ENCODE measurements around the gene ATF7IP2. TPM values are rescaled to one million over a fixed set of nuclear protein-coding genes. Genes with fewer than 3 reads are reported as not detected.

ATF7IP2 gene
- total RNA-seq, 1 experiment from 2014 or later: not detected

DNA sequence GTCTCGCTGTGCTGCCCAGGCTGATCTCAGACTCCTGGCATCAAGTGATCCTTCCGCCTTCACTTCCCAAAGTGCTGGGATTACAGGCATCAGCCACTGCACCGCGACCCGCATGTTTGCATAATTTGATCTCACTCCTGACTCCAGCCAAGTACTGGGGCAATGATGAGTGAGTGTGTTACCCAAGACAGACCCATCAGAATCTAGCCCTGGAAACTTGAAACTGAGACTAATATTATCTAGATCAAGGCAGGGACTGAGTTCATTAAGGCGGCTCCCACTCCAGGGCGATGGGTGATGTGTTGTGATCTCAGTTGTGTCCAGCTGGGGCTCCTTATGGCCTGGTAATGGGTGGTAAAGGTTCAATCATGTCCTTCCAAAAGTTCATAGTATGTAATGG lies 141.1 kb downstream of the ATF7IP2 start:
- no peaks in the 10 kb centered on the region for H3K27me3 ChIP-seq
- peaks cover 5% of the 10 kb centered on the region for H3K36me3 ChIP-seq
- H3K4me1 ChIP-seq: no peaks in the 10 kb centered on the region
- no peak overlapping the region for H3K27ac ChIP-seq
- no peak for DNase-seq
- no peaks in the 10 kb centered on the region for H3K9me3 ChIP-seq (replicated peaks)
- H3K4me3 ChIP-seq: no peak overlapping the region

- no peak for DNase-seq
- H3K36me3 ChIP-seq: peaks cover 5% of the 10 kb centered on the region
- no peak overlapping the region for H3K27ac ChIP-seq
- no peaks in the 10 kb centered on the region for H3K4me1 ChIP-seq
- H3K9me3 ChIP-seq (replicated peaks): no peaks in the 10 kb centered on the region
- no peaks in the 10 kb centered on the region for H3K27me3 ChIP-seq
- H3K4me3 ChIP-seq: no peak overlapping the region
Measured at GRCh38 chr16:10528635-10529034, 142.8 kb downstream of the ATF7IP2 start.

- no peaks in the 10 kb centered on the region for H3K4me1 ChIP-seq
- no peak overlapping the region for H3K27ac ChIP-seq
- no peaks in the 10 kb centered on the region for H3K9me3 ChIP-seq (replicated peaks)
- no peak overlapping the region for H3K4me3 ChIP-seq
- DNase-seq: no peak
- peaks cover 5% of the 10 kb centered on the region for H3K36me3 ChIP-seq
- H3K27me3 ChIP-seq: no peaks in the 10 kb centered on the region
Measured at GRCh38 chr16:10529895-10530669, 144.2 kb downstream of the ATF7IP2 start.

DNA sequence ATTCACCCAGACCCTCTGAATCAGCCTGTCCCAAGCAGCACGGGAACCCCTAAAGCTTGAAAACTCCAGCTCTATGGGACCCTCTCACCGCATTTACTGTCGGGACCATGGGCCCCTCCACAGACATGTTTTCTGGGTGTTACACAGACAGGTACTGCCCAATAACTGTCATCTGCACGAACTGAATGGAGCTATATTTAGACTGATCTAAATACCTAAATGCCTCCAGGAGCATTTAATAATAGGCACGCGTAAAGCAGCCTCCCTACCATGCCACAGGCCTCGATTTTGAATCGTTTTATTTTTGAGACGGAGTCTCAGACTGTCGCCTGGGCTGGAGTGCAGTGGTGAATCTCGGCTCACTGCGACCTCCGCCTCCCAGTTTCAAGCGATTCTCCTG lies 144.8 kb downstream of the ATF7IP2 start:
- H3K4me3 ChIP-seq: no peak overlapping the region
- H3K36me3 ChIP-seq: peaks cover 5% of the 10 kb centered on the region
- no peaks in the 10 kb centered on the region for H3K4me1 ChIP-seq
- no peak overlapping the region for H3K27ac ChIP-seq
- no peaks in the 10 kb centered on the region for H3K27me3 ChIP-seq
- no peaks in the 10 kb centered on the region for H3K9me3 ChIP-seq (replicated peaks)
- DNase-seq: no peak

- H3K4me3 ChIP-seq: no peak overlapping the region
- no peaks in the 10 kb centered on the region for H3K9me3 ChIP-seq (replicated peaks)
- peaks cover 5% of the 10 kb centered on the region for H3K36me3 ChIP-seq
- DNase-seq: no peak
- no peaks in the 10 kb centered on the region for H3K27me3 ChIP-seq
- no peaks in the 10 kb centered on the region for H3K4me1 ChIP-seq
- no peak overlapping the region for H3K27ac ChIP-seq
Measured at GRCh38 chr16:10531582-10531981, 145.7 kb downstream of the ATF7IP2 start.

Other genes starting within 250 kb of the ATF7IP2 start
- 0.38 TPM in 1 of 2 replicates, not detected in the other for gene GRIN2A, start 203.6 kb upstream of the ATF7IP2 start, total RNA-seq (2014; rRNA removed; shearing (Covaris generic))
- gene EMP2, start 194.5 kb downstream of the ATF7IP2 start, total RNA-seq (2014; rRNA removed; shearing (Covaris generic)): 30.8 and 31.9 TPM in 2 replicates

Data from SJCRH30 (cell line).